Measurements from ENCODE around the gene HDAC10.

DNA sequence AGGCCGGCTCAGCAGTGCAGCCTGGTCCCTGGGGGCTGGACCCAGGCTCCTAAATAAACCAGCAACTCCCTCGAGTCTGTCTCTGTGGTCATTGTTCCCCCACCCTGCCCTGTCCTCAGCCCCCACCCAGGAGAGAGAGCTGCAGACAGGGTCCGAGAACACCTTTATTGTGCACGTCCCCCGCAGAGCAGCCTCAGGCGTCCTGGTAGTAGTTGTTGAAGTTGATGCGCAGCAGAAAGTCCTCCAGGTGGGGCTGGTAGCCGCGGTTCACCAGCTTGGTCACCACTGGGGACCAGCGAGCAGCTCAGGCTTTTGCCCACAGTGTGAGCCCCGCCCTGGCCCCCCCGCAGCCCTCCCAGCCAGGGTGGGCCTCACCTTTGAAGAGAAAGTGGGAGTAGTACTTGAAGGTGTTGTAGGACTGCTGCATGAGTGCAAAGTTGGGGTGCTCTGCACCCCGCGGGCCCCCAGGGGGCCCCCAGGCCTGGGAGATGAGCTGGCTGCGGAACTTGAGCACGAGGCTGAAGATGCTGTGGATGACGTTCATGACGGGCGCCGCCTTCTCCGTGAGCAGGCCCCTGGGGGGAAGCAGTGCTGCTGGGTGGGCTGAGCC, 33.4 kb downstream of the HDAC10 start:
- TF ChIP-seq POLR2AphosphoS5 (IDR thresholded peaks at IDR 0.05; ENCODE audit: low read depth, low read length) (no peak), POLR2A (IDR thresholded peaks at IDR 0.05; ENCODE audit: low read depth, low read length) (no peak), SPI1 (IDR thresholded peaks at IDR 0.05; ENCODE audit: low read depth, low read length) (no peak), TAF1 (IDR thresholded peaks at IDR 0.05; ENCODE audit: low read depth, low read length) (no peak), PAX5 (IDR thresholded peaks at IDR 0.05; ENCODE audit: insufficient read depth, low read length, severe bottlenecking) (no peak)
